Activated CD4-positive, alpha-beta T cell treated with anti-CD3 and anti-CD28 coated beads, Interleukin-2, amount 50 U/mL, for 16 hours (primary cell): ENCODE measurements around the gene MRPL53.
"Not testable (repeated sequence)": the region's sequence is repeated elsewhere in the genome, so short reads cannot be mapped to it uniquely, and the experiment has no call there.

Source experiments
- DNase-seq: peaks from one replicate; pipeline ENCODE4 v3.0.0-alpha.2; 2020

Gene MRPL53

GRCh38 chr2:74502147-74502719 lies 29.8 kb upstream of the MRPL53 start:
- DNase-seq, result no peak

GRCh38 chr2:74501335-74502071 lies 29.0 kb upstream of the MRPL53 start:
- no peak for DNase-seq

- DNase-seq, result no peak
These were observed 28.1 kb upstream of the MRPL53 start for GRCh38 chr2:74500578-74500946.

GRCh38 chr2:74499940-74500577 lies 27.6 kb upstream of the MRPL53 start:
- no peak for DNase-seq

GRCh38 chr2:74499267-74499939 lies 26.9 kb upstream of the MRPL53 start, which contains the start of gene LBX2:
Gene LBX2, minus strand, starts transcription at chr2:74499603. Its CDS starts 66 bp downstream, at chr2:74499537.
- DNase-seq, result peak; percentile 35

- DNase-seq, result peak; percentile 60
These were observed 26.2 kb upstream of the MRPL53 start for GRCh38 chr2:74498500-74499266.

GRCh38 chr2:74497777-74498499 lies 25.5 kb upstream of the MRPL53 start:
- DNase-seq, result peak; percentile 29

- DNase-seq, result no peak
These were observed 24.7 kb upstream of the MRPL53 start for GRCh38 chr2:74496997-74497776.

GRCh38 chr2:74495440-74495839 lies 23.0 kb upstream of the MRPL53 start:
- DNase-seq, result no peak

- no peak for DNase-seq
These were observed 21.1 kb upstream of the MRPL53 start for GRCh38 chr2:74493546-74493945.

- DNase-seq, result no peak
These were observed 19.4 kb upstream of the MRPL53 start for GRCh38 chr2:74491648-74492544.

- no peak for DNase-seq
These were observed 17.4 kb upstream of the MRPL53 start for GRCh38 chr2:74489906-74490305.

GRCh38 chr2:74488643-74489481 lies 16.4 kb upstream of the MRPL53 start:
- DNase-seq, result no peak

GRCh38 chr2:74486141-74486540 lies 13.7 kb upstream of the MRPL53 start:
- no peak for DNase-seq

- DNase-seq, result not testable (repeated sequence)
These were observed 11.2 kb upstream of the MRPL53 start for GRCh38 chr2:74483675-74484164.

GRCh38 chr2:74482801-74483674 lies 10.6 kb upstream of the MRPL53 start, which contains the start of the genes CCDC142 and TTC31:
Gene CCDC142, minus strand, starts transcription at chr2:74482998. Its CDS starts 161 bp downstream, at chr2:74482837.
Gene TTC31, plus strand, starts transcription at chr2:74483081. Its CDS starts 15 bp downstream, at chr2:74483096.
- DNase-seq, result peak; percentile 95

GRCh38 chr2:74481961-74482800 lies 9.7 kb upstream of the MRPL53 start:
- DNase-seq, result peak; percentile 67
